ENCODE results near the gene NEB.

GRCh38 chr2:151624271-151624670, 110.0 kb downstream of the NEB start:
- TF ChIP-seq CTCF (IDR thresholded peaks at IDR 0.05) (no peak), POLR2AphosphoS5 (IDR thresholded peaks at IDR 0.05) (no peak), POLR2A (IDR thresholded peaks at IDR 0.05) (no peak)

All from transverse colon (tissue), 4 donors.